Measurements from ENCODE around the gene ADAMTSL1. TPM values are rescaled to one million over a fixed set of nuclear protein-coding genes. Genes with fewer than 3 reads are reported as not detected.

ADAMTSL1 gene
- total and polyA plus RNA-seq, 9 of the 15 experiments (the other 6 are each of a cell fraction or from before 2014, with no cell fraction given): 0.01 TPM; not detected in 8

DNA sequence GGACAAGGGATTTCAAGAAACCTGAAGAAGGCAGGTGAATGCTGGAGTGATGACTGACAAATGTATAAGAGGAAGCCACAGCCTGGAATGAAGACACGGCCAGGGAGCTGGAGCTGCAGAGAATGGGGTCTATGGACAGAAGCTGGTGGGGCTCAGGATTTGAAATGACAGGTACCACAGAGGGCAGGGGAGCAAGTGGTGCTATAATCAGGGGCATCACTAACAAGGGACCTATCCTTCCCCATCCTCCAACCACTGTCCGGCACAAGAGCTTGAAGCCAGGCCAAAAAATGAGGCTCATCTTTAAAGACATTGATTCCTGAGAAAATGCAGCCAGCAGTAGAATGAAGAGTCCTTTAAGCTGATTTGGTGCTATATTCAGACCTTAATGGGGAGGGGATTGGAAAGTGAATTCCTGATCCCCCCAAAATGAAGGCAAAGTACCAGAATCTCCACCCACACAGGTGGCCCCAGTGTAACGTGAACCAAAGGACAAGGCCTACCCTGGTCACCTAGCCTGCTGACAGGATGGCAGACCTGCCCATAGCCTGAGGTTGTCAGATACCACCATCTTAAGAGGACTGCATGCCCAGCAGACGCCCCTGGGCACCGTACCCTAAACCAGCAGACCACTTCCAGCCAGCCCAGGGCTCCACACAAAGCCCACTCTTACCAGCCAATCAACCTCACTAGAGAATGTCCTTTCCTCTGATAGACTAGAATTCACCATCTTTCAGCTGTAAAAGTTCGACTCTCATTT, 449.9 kb downstream of the ADAMTSL1 start:
- 3% methylated on average over 6 of the region's 6 CpGs for WGBS (ENCODE audit: insufficient coverage, low coverage, missing lambda C conversion rate)
- BruUV-seq (replicated peaks): no TSS peak
- Histone ChIP-seq H2AFZ (ENCODE audit: low read depth, low read length) (no peak overlapping the region), H3K27ac (ENCODE audit: extremely low read depth, low read depth, low read length) (no peak overlapping the region), H3K9me3 (replicated peaks; ENCODE audit: control insufficient read depth, insufficient read depth, low read depth, low read length) (no peaks in the 10 kb centered on the region), H3K4me3 (no peak overlapping the region), H3K79me2 (ENCODE audit: control insufficient read depth, insufficient read depth, low read length) (no peaks in the 10 kb centered on the region), H3K9me1 (ENCODE audit: control insufficient read depth, insufficient read depth, low read length) (no peaks in the 10 kb centered on the region), H3K27me3 (ENCODE audit: control insufficient read depth in 2 of 2, insufficient read depth in 2 of 2, low read length in 2 of 2) (no peaks in the 10 kb centered on the region), H3K4me1 (replicated peaks in 1 of 2; ENCODE audit: control insufficient read depth in 2 of 2, insufficient read depth in 2 of 2, low read length in 2 of 2) (no peaks in the 10 kb centered on the region), H3K4me2 (ENCODE audit: insufficient read depth, low read length) (no peak overlapping the region), H3K36me3 (ENCODE audit: control insufficient read depth, insufficient read depth, low read length) (no peaks in the 10 kb centered on the region), H3K9ac (ENCODE audit: insufficient read depth in 1 of 2, low read depth in 2 of 2, low read length in 2 of 2) (no peak overlapping the region), H4K20me1 (replicated peaks; ENCODE audit: control insufficient read depth, insufficient read depth, low read length) (no peaks in the 10 kb centered on the region)
- intact Hi-C loops (cut with micrococcal nuclease): no loop called here
- no peak for TF ChIP-seq RFX1 (IDR thresholded peaks at IDR 0.05)
- TF ChIP-seq SIX5 (IDR thresholded peaks at IDR 0.05; ENCODE audit: borderline replicate concordance in 1 of 2, insufficient read depth in 1 of 2, low read depth in 1 of 2, low read length in 2 of 2): no peak
- TF ChIP-seq SRSF3 (IDR thresholded peaks at IDR 0.05; ENCODE audit: insufficient read depth, low read length): no peak
- TF ChIP-seq HMGN3 (IDR thresholded peaks at IDR 0.05; ENCODE audit: borderline replicate concordance, extremely low read depth, insufficient read length, low read depth, low read length): no peak
- TF ChIP-seq TCF7 (IDR thresholded peaks at IDR 0.05; ENCODE audit: borderline replicate concordance): no peak
- no peak for TF ChIP-seq GABPB1 (CRISPR knock-in tag; IDR thresholded peaks at IDR 0.05)
- no peak for TF ChIP-seq ZSCAN32 (CRISPR knock-in tag; IDR thresholded peaks at IDR 0.05)
- TF ChIP-seq THRAP3 (IDR thresholded peaks at IDR 0.05; ENCODE audit: borderline replicate concordance): no peak
- TF ChIP-seq ZNF124 (CRISPR knock-in tag; IDR thresholded peaks at IDR 0.05): no peak
- no peak for TF ChIP-seq KLF10 (CRISPR knock-in tag; IDR thresholded peaks at IDR 0.05)
- TF ChIP-seq ILF3 (IDR thresholded peaks at IDR 0.05; ENCODE audit: borderline replicate concordance): no peak
- TF ChIP-seq SAFB (IDR thresholded peaks at IDR 0.05; ENCODE audit: borderline replicate concordance, low read depth, low read length): no peak
- TF ChIP-seq KDM5B (IDR thresholded peaks at IDR 0.05; ENCODE audit: insufficient replicate concordance, low read depth, low read length): no peak
- TF ChIP-seq PTBP1 (IDR thresholded peaks at IDR 0.05; ENCODE audit: low read depth, low read length): no peak
- TF ChIP-seq, protein P1, sequence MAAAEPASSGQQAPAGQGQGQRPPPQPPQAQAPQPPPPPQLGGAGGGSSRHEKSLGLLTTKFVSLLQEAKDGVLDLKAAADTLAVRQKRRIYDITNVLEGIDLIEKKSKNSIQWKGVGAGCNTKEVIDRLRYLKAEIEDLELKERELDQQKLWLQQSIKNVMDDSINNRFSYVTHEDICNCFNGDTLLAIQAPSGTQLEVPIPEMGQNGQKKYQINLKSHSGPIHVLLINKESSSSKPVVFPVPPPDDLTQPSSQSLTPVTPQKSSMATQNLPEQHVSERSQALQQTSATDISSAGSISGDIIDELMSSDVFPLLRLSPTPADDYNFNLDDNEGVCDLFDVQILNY (CRISPR knock-in tag; IDR thresholded peaks at IDR 0.05): no peak
- TF ChIP-seq, protein P2, sequence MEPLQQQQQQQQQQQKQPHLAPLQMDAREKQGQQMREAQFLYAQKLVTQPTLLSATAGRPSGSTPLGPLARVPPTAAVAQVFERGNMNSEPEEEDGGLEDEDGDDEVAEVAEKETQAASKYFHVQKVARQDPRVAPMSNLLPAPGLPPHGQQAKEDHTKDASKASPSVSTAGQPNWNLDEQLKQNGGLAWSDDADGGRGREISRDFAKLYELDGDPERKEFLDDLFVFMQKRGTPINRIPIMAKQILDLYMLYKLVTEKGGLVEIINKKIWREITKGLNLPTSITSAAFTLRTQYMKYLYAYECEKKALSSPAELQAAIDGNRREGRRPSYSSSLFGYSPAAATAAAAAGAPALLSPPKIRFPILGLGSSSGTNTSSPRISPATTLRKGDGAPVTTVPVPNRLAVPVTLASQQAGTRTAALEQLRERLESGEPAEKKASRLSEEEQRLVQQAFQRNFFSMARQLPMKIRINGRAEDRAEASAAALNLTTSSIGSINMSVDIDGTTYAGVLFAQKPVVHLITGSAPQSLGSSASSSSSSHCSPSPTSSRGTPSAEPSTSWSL (CRISPR knock-in tag; IDR thresholded peaks at IDR 0.05; ENCODE audit: borderline replicate concordance): no peak
- CTCF ChIA-PET (ENCODE audit: low intra/inter-chr PET ratio): no interaction called here
- POLR2A ChIA-PET: interaction anchor here (1.0 kb wide), 1 partner anchor 156 kb away, joined by 3 read pairs; no protein-coding TSS in a partner anchor
- in situ Hi-C loops (cut with MboI): no loop called here
- DNase-seq (ENCODE audit: extremely low read depth in 1 of 4, low spot score in 3 of 4) (no peak), FAIRE-seq (no peak), ATAC-seq (no peak)

Measured in K562 (cell line).